Peyer's patch (tissue), 4 donors: Measurements from ENCODE around the gene XYLT1. TPM values are rescaled to one million over a fixed set of nuclear protein-coding genes. Genes with fewer than 3 reads are reported as not detected.
A peak's percentile ranks its signal among the peaks of the same experiment; 100 is the strongest.

Experiments
- DNase-seq, 3 donors: peaks; one replicate each; pipeline ENCODE4 v3.0.0-alpha.2; 2017 to 2019
- H3K27ac ChIP-seq, 4 donors: fragments of 200-600 bp; sonication (generic); one replicate each; pipeline ENCODE4 v1.5.1; 2016 to 2019
- H3K27me3 ChIP-seq, 2 donors: fragments of 200-600 bp; sonication (generic); one replicate each; pipeline ENCODE4 v1.5.1; 2019
- H3K36me3 ChIP-seq, 3 donors: fragments of 200-600 bp; sonication (generic); one replicate each; pipeline ENCODE4 v1.5.1; 2016 to 2019
- H3K4me1 ChIP-seq, 4 donors: fragments of 200-600 bp; sonication (generic); one replicate each; pipeline ENCODE4 v1.5.1; 2016 to 2019
- H3K4me3 ChIP-seq, 4 donors: fragments of 200-600 bp; sonication (generic); 1 replicate in 3 of 4; 2 replicates in 1 of 4; pipeline ENCODE4 v1.5.1; 2016 to 2019; ENCODE audit warnings: mild to moderate bottlenecking in 1 of 4
- H3K9me3 ChIP-seq, 4 donors: fragments of 200-600 bp; sonication (generic); one replicate each; pipeline ENCODE4 v1.5.1; 2016 to 2019; ENCODE audit warnings: mild to moderate bottlenecking in 1 of 4
- CTCF ChIP-seq, 6 experiments: fragments of 450-650 bp in 4 of 6; fragments of 200-600 bp in 2 of 6; sonication (generic) in 1 of 6; IDR thresholded peaks; one replicate each; pipeline ENCODE4 v1.5.1; 2017 to 2019; ENCODE audit warnings: antibody characterized with exemption in 6 of 6, mild to moderate bottlenecking in 3 of 6, moderate library complexity in 1 of 6
- POLR2A ChIP-seq, 2 donors: fragments of 450-650 bp; IDR thresholded peaks; one replicate each; pipeline ENCODE4 v1.5.1; 2017; ENCODE audit warnings: antibody characterized with exemption in 2 of 2, mild to moderate bottlenecking in 2 of 2, moderate library complexity in 2 of 2
- total RNA-seq, 4 donors: library from RNA; depleted of rRNA; stranded (reverse); fragments of >200 nt; gene quantifications; one replicate each; pipeline ENCODE4 v1.1.0, GENCODE V29; 2016

XYLT1 gene
- total RNA-seq, 4 donors from 2014 or later, result 18.7 to 42.1 (median 37.7) TPM

GRCh38 chr16:17470182-17470907 is 415 bp downstream of the XYLT1 start:
- no peak for TF ChIP-seq POLR2A (IDR thresholded peaks at IDR 0.05)
- TF ChIP-seq CTCF (IDR thresholded peaks at IDR 0.05), result no peak
- H3K4me1 ChIP-seq, result peaks cover 0 to 42% (median 17%) of the 10 kb centered on the region in 4 donors
- no peaks in the 10 kb centered on the region for H3K36me3 ChIP-seq
- DNase-seq, result peak; percentile 27 to 66 (median 56)
- H3K4me3 ChIP-seq, result peak overlapping the region; percentile 70 to 90 (median 82)
- H3K27me3 ChIP-seq, result no peaks in the 10 kb centered on the region
- H3K27ac ChIP-seq, result peak overlapping the region; percentile 52 to 76 (median 74)
- H3K9me3 ChIP-seq, result no peaks in the 10 kb centered on the region

DNA sequence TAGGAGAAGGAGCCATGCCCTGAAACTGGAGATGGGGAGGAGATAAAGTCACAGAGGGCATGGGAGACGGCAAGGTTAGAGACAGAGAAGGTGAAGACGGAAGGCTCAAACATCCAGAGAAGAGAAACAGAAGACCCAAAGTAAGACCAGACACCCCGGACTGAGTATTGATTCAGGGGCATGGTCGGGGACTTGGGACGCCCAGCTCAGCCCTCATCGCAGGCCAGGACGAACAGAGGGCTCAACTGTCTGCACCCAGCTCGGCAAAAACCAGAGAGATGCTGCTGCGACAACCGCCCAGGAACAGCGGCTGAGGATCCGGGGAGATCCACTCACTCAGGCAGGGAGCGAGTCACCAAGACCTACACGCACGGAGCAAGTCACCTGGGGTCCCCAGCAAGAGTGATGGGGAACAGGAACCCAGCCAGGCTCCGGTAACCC is 999 bp downstream of the XYLT1 start:
- Histone ChIP-seq H3K9me3 (no peaks in the 10 kb centered on the region), H3K36me3 (no peaks in the 10 kb centered on the region), H3K27me3 (no peaks in the 10 kb centered on the region), H3K27ac (peak overlapping the region; percentile 52 to 76 (median 74)), H3K4me1 (peaks cover 0 to 42% (median 17%) of the 10 kb centered on the region in 4 donors), H3K4me3 (peak overlapping the region; percentile 70 to 90 (median 82))
- TF ChIP-seq POLR2A (IDR thresholded peaks at IDR 0.05) (no peak), CTCF (IDR thresholded peaks at IDR 0.05) (no peak)
- DNase-seq, result peak; percentile 41 to 64 (median 61)

GRCh38 chr16:17469011-17469740 is 1.6 kb downstream of the XYLT1 start:
- H3K36me3 ChIP-seq, result no peaks in the 10 kb centered on the region
- H3K9me3 ChIP-seq, result no peaks in the 10 kb centered on the region
- peak in 1 of 3 donors; percentile 48 for DNase-seq
- peak in 1 of 6 experiments; percentile 2 for TF ChIP-seq CTCF (IDR thresholded peaks at IDR 0.05)
- no peak for TF ChIP-seq POLR2A (IDR thresholded peaks at IDR 0.05)
- H3K4me3 ChIP-seq, result peak overlapping the region; percentile 70 to 90 (median 82)
- H3K27ac ChIP-seq, result peak overlapping the region in 3 of 4 donors; percentile 19 to 76 (median 75)
- peaks cover 0 to 42% (median 17%) of the 10 kb centered on the region in 4 donors for H3K4me1 ChIP-seq
- H3K27me3 ChIP-seq, result no peaks in the 10 kb centered on the region

DNA sequence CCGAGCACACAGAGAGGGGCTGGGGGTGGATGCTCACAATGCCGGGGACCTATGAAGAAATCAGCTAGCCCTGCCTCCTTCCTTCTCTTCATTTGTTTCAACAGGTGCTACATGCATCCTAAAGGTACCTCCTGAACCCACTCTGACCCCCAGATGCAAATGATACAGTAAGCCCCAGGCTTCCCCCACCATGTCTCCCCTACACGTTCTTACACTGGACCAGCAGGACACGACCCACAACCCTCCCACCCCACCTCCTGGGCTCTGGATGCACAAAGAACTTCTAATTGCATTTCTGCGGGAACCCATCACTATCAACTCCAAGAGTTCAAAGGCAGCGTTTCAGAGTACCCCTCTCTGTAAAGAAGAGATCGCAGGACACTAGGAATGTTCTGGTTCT is 2.1 kb downstream of the XYLT1 start:
- peaks cover 0 to 42% (median 17%) of the 10 kb centered on the region in 4 donors for H3K4me1 ChIP-seq
- H3K4me3 ChIP-seq, result peak overlapping the region in 3 of 4 donors; percentile 77 to 90 (median 87)
- no peak for DNase-seq
- no peaks in the 10 kb centered on the region for H3K9me3 ChIP-seq
- H3K36me3 ChIP-seq, result no peaks in the 10 kb centered on the region
- no peaks in the 10 kb centered on the region for H3K27me3 ChIP-seq
- H3K27ac ChIP-seq, result peak overlapping the region in 1 of 4 donors; percentile 75
- no peak for TF ChIP-seq CTCF (IDR thresholded peaks at IDR 0.05)
- TF ChIP-seq POLR2A (IDR thresholded peaks at IDR 0.05), result no peak

DNA sequence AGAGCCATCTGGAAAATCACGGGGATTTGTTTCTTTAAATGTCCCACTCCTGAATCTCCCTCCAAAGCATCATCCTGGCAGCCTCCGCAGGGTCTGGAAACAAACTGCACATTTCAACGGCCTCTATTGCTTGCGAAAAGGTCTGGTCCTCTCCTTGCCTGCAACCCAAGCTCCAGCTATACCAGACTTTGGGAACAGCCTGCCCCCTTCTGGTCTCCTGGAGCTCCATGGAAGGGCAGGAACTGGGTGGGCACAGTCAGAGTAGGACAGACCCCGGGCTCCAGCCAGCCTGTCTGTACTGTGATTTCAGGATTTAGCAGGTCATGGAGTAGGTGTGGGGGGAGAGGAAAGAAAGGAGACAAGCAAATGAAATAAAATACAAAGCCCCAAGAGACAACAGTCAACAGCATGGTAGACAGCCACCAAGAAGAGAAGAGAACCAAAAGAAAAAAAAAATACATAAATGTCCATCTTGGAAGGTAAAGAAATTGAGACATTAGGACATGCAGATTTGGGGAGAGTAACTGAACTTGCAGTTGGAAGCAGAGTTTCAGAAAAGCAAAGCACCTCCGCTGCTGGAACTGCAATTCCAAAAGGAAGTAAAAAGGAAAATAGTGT is 2.7 kb downstream of the XYLT1 start:
- Histone ChIP-seq H3K9me3 (no peaks in the 10 kb centered on the region), H3K4me1 (peaks cover 0 to 42% (median 17%) of the 10 kb centered on the region in 4 donors), H3K4me3 (peak overlapping the region in 2 of 4 donors; percentile 87 to 90), H3K27ac (no peak overlapping the region), H3K36me3 (no peaks in the 10 kb centered on the region), H3K27me3 (no peaks in the 10 kb centered on the region)
- no peak for TF ChIP-seq POLR2A (IDR thresholded peaks at IDR 0.05)
- TF ChIP-seq CTCF (IDR thresholded peaks at IDR 0.05), result peak; percentile 26 to 76 (median 66)
- DNase-seq, result peak; percentile 73 to 86 (median 74)
